BE2C (cell line): ENCODE data around the gene LMOD3.

Experiments used
- DNase-seq: peaks from one replicate; pipeline ENCODE4 v3.0.0-alpha.2; 2020
- H3K27me3 ChIP-seq: fragments of 250-450 bp; sonication (Bioruptor Pico); 2 replicates; pipeline ENCODE4 v1.5.1; 2020; ENCODE audit warnings: mild to moderate bottlenecking
- H3K36me3 ChIP-seq: fragments of 250-450 bp; sonication (Bioruptor Pico); 2 replicates; pipeline ENCODE4 v1.5.1; 2020; ENCODE audit warnings: mild to moderate bottlenecking
- H3K4me1 ChIP-seq: fragments of 250-450 bp; sonication (Bioruptor Pico); 2 replicates; pipeline ENCODE4 v1.5.1; 2020
- H3K4me3 ChIP-seq: 2 replicates; pipeline ENCODE4 v1.5.1; 2011; ENCODE audit warnings: low read depth, low read length
- H3K9me3 ChIP-seq: fragments of 250-450 bp; sonication (Bioruptor Pico); 2 replicates; pipeline ENCODE4 v1.5.1; 2020
- CTCF ChIP-seq: IDR thresholded peaks from 2 replicates; pipeline ENCODE4 v1.5.1; 2012; ENCODE audit warnings: mild to moderate bottlenecking, low read depth, low read length

The LMOD3 gene

GRCh38 chr3:69058180-69058946 is 64.0 kb downstream of the LMOD3 start:
- TF ChIP-seq CTCF, result no peak
- Histone ChIP-seq H3K4me3 (no peak overlapping the region), H3K27me3 (no peaks in the 10 kb centered on the region), H3K4me1 (no peaks in the 10 kb centered on the region), H3K9me3 (no peaks in the 10 kb centered on the region), H3K36me3 (peaks cover 43% of the 10 kb centered on the region)
- DNase-seq, result no peak
